OCI-LY1 (cell line): ENCODE data around the gene EPHA7.

ENCODE experiments used
- CTCF ChIP-seq: fragments of 200-600 bp; sonication (generic), shearing (Covaris generic); IDR thresholded peaks from 2 replicates; pipeline ENCODE4 v1.5.1; 2017; ENCODE audit warnings: mild to moderate bottlenecking, antibody characterized with exemption, low read length, moderate library complexity, mixed read lengths
- EZH2 ChIP-seq: fragments of 200-600 bp; sonication (generic), shearing (Covaris generic); IDR thresholded peaks from 2 replicates; pipeline ENCODE4 v1.8.0; 2017; ENCODE audit warnings: borderline replicate concordance, mixed run types, mild to moderate bottlenecking, antibody characterized with exemption, low read length, moderate library complexity, mixed read lengths

GRCh38 chr6:93369586-93370134, 49.7 kb downstream of the EPHA7 start:
- TF ChIP-seq CTCF, result no peak
- TF ChIP-seq EZH2, result no peak
